ENCODE results near the gene SH3GLB1. TPM values are rescaled to one million over a fixed set of nuclear protein-coding genes. Genes with fewer than 3 reads are reported as not detected.

SH3GLB1 gene
- total and polyA plus RNA-seq, 10 of the 15 experiments (the other 5 are each of a cell fraction or from before 2014, with no cell fraction given) = 18.0 to 59.0 (median 36.5) TPM

- Histone ChIP-seq H3K36me3 (ENCODE audit: control insufficient read depth in 2 of 2, insufficient read depth in 2 of 2, low read length in 1 of 2) (no peaks in the 10 kb centered on the region), H3K4me3 (no peak overlapping the region), H3K27ac (ENCODE audit: control insufficient read depth, insufficient read depth) (no peak overlapping the region), H3K79me2 (ENCODE audit: control insufficient read depth, insufficient read depth, low read length) (no peaks in the 10 kb centered on the region), H3K9ac (ENCODE audit: control insufficient read depth, insufficient read depth, low read length) (no peak overlapping the region), H3K4me1 (ENCODE audit: control insufficient read depth, insufficient read depth, low read length) (peaks cover 10% of the 10 kb centered on the region), H3K27me3 (replicated peaks in 1 of 2; ENCODE audit: control insufficient read depth in 2 of 2, insufficient read depth in 2 of 2, low read length in 1 of 2) (no peaks in the 10 kb centered on the region), H3K4me2 (ENCODE audit: control insufficient read depth, insufficient read depth) (no peak overlapping the region), H2AFZ (ENCODE audit: control insufficient read depth, low read depth, low read length) (no peak overlapping the region), H3K9me3 (replicated peaks; ENCODE audit: control insufficient read depth, insufficient read depth, low read length) (no peaks in the 10 kb centered on the region), H4K20me1 (ENCODE audit: control insufficient read depth, insufficient read depth) (no peaks in the 10 kb centered on the region)
- no peak for TF ChIP-seq POLR2AphosphoS2 (IDR thresholded peaks at IDR 0.05; ENCODE audit: low read depth, low read length)
- no peak for TF ChIP-seq SP1 (IDR thresholded peaks at IDR 0.05; ENCODE audit: low read depth, low read length)
- TF ChIP-seq PRDM15 (CRISPR knock-in tag; IDR thresholded peaks at IDR 0.05) = no peak
- TF ChIP-seq EGR1 (IDR thresholded peaks at IDR 0.05; ENCODE audit: borderline replicate concordance in 1 of 2, low read depth in 2 of 2, low read length in 2 of 2) = no peak
- no peak for TF ChIP-seq ZBED1 (IDR thresholded peaks at IDR 0.05; ENCODE audit: borderline replicate concordance)
- no peak for TF ChIP-seq POU2F2 (IDR thresholded peaks at IDR 0.05; ENCODE audit: borderline replicate concordance, low read depth, low read length)
- TF ChIP-seq BACH1 (IDR thresholded peaks at IDR 0.05; ENCODE audit: borderline replicate concordance) = no peak
- no peak for TF ChIP-seq SKIL (IDR thresholded peaks at IDR 0.05; ENCODE audit: low read depth, poor library complexity, severe bottlenecking)
- TF ChIP-seq TCF3 (IDR thresholded peaks at IDR 0.05; ENCODE audit: borderline replicate concordance, insufficient read depth, low read depth, low read length) = no peak
- no peak for TF ChIP-seq BRCA1 (IDR thresholded peaks at IDR 0.05; ENCODE audit: low read depth, low read length)
- no peak for TF ChIP-seq TCF7 (IDR thresholded peaks at IDR 0.05; ENCODE audit: borderline replicate concordance)
- no peak for TF ChIP-seq KLF5 (IDR thresholded peaks at IDR 0.05; ENCODE audit: partially characterized antibody)
- intact Hi-C loops (cut with micrococcal nuclease; ENCODE audit: unreplicated experiment) (no loop called here), in situ Hi-C loops (cut with MboI) (no loop called here)
- CTCF ChIA-PET = no interaction called here
- ATAC-seq = no peak
- WGBS (ENCODE audit: insufficient coverage, insufficient replicate concordance, low lambda C conversion rate, missing lambda C conversion rate) = 93% methylated on average over 2 of the region's 2 CpGs
- no peak for FAIRE-seq
- POLR2A ChIA-PET = no interaction called here
- BruUV-seq (replicated peaks) = no TSS peak
- SMC1A ChIA-PET (ENCODE audit: uncharacterized antibody, unreplicated experiment) = no interaction called here
- DNase-seq (ENCODE audit: low read depth, low spot score) = no peak
- RAD21 ChIA-PET (ENCODE audit: unreplicated experiment) = interaction anchor here (1.0 kb wide), 1 partner anchor 305 kb away, joined by 3 read pairs; no protein-coding TSS in a partner anchor
These were observed 74.3 kb downstream of the SH3GLB1 start for GRCh38 chr1:86778569-86779239.
